Ishikawa (cell line): ENCODE measurements around the gene HYDIN.

Experiments used
- CEBPB ChIP-seq: IDR thresholded peaks from 2 replicates; pipeline ENCODE4 v1.6.1; 2012
- CREB1 ChIP-seq: IDR thresholded peaks from 2 replicates; pipeline ENCODE4 v1.6.1; 2012; ENCODE audit warnings: low read depth
- EGR1 ChIP-seq: IDR thresholded peaks from 2 replicates; pipeline ENCODE4 v1.6.1; 2012
- EP300 ChIP-seq: IDR thresholded peaks from 2 replicates; pipeline ENCODE4 v1.6.1; 2012; ENCODE audit warnings: borderline replicate concordance
- FOXM1 ChIP-seq: IDR thresholded peaks from 2 replicates; pipeline ENCODE4 v1.6.1; 2012; ENCODE audit warnings: low read depth, borderline replicate concordance
- MAX ChIP-seq: IDR thresholded peaks from 2 replicates; pipeline ENCODE4 v1.6.1; 2012
- NFIC ChIP-seq: IDR thresholded peaks from 2 replicates; pipeline ENCODE4 v1.6.1; 2012
- RAD21 ChIP-seq: IDR thresholded peaks from 2 replicates; pipeline ENCODE4 v1.6.1; 2012; ENCODE audit warnings: low read depth
- REST ChIP-seq: IDR thresholded peaks from 2 replicates; pipeline ENCODE4 v1.6.1; 2012; ENCODE audit warnings: low read depth, mild to moderate bottlenecking
- TAF1 ChIP-seq: IDR thresholded peaks from 2 replicates; pipeline ENCODE4 v1.6.1; 2012; ENCODE audit warnings: low read depth, mild to moderate bottlenecking
- TCF12 ChIP-seq: IDR thresholded peaks from 2 replicates; pipeline ENCODE4 v1.6.1; 2012; ENCODE audit warnings: low read depth
- TEAD4 ChIP-seq: IDR thresholded peaks from 2 replicates; pipeline ENCODE4 v1.6.1; 2012
- USF1 ChIP-seq: IDR thresholded peaks from 2 replicates; pipeline ENCODE4 v1.6.1; 2012
- YY1 ChIP-seq: IDR thresholded peaks from 2 replicates; pipeline ENCODE4 v1.6.1; 2012; ENCODE audit warnings: low read depth

- TF ChIP-seq CEBPB (no peak), YY1 (no peak), EGR1 (no peak), NFIC (no peak), TAF1 (no peak), TCF12 (no peak), CREB1 (no peak), TEAD4 (peak; percentile 37; the same call in 1 of the 2 replicates), REST (no peak), MAX (no peak), USF1 (no peak; the same call in 1 of the 2 replicates), EP300 (no peak), RAD21 (no peak), FOXM1 (no peak)
Measured at GRCh38 chr16:70777973-70778406, 452.5 kb downstream of the HYDIN start.
